Renal pelvis (tissue), 4 donors: ENCODE data around the gene CRIP1. TPM values are rescaled to one million over a fixed set of nuclear protein-coding genes. Genes with fewer than 3 reads are reported as not detected.

ENCODE experiments used
- DNase-seq: peaks from one replicate; pipeline ENCODE4 v3.0.0-alpha.2; 2013
- polyA plus RNA-seq, 3 donors: library from polyadenylated mRNA; unstranded; fragments of 120-200 nt; gene quantifications; one replicate each; pipeline ENCODE4 v1.2.1, GENCODE V29; 2013; ENCODE audit not compliant: insufficient read length in 3 of 3

The CRIP1 gene
- polyA plus RNA-seq, 3 donors, result 28.8 to 36.6 (median 34.6) TPM

DNA sequence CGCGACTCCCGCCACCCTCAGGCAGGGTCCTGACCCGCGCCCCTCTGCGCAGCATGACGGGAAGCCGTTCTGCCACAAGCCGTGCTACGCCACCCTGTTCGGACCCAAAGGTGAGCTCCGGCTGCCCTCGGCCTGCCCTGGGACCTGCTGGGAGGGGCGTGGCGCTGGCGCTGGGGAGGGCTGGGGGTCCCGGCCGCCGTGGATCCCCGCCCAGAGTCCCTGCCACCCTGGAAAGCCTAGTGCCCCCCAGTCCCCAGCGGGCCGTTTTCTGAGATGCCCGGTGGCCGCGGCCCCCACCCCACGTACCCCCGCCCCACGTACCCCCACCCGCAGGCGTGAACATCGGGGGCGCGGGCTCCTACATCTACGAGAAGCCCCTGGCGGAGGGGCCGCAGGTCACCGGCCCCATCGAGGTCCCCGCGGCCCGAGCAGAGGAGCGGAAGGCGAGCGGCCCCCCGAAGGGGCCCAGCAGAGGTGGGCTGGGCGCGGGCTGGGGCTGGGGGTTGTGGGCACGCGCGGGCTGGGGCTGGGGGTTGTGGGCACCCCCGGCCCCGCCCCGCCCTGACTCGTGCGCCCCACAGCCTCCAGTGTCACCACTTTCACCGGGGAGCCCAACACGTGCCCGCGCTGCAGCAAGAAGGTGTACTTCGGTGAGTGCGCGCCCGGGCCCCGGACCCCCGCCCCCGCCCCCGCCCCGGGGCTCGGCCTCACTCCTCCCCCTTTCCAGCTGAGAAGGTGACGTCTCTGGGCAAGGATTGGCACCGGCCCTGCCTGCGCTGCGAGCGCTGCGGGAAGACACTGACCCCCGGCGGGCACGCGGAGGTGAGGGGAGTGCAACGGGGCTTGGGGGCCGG lies 8.1 kb upstream of the CRIP1 start:
- no peak for DNase-seq

DNA sequence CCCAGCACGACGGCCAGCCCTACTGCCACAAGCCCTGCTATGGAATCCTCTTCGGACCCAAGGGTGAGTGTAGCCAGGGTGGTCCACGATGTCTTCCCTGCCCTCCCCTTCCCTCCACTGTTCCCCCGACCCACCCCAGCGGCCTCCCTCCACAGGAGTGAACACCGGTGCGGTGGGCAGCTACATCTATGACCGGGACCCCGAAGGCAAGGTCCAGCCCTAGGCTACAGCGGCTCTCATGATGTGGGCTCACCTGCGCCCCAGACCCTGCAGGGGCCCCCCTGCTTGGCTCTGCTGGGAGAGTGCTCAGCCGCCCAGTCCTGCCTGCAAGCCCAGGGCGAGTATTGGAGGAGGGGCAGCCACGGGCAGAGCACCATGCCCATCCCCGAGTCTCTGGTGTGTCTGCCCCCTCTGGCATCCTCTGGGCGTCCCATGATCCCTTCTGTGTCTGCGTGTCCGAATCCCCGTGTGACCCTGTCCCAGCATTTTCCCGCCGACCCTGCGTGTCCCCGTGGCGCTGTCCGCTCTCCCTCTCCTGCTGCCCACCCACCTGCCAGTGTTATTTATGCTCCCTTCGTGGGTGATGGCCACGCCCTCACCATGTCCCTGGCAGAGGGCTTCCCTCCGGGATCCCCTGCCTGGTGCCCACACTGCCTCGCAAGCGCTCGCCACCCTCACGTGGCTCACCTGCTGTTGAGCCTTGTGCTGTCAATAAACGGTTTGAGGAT lies 7.1 kb upstream of the CRIP1 start:
- DNase-seq, result no peak

DNA sequence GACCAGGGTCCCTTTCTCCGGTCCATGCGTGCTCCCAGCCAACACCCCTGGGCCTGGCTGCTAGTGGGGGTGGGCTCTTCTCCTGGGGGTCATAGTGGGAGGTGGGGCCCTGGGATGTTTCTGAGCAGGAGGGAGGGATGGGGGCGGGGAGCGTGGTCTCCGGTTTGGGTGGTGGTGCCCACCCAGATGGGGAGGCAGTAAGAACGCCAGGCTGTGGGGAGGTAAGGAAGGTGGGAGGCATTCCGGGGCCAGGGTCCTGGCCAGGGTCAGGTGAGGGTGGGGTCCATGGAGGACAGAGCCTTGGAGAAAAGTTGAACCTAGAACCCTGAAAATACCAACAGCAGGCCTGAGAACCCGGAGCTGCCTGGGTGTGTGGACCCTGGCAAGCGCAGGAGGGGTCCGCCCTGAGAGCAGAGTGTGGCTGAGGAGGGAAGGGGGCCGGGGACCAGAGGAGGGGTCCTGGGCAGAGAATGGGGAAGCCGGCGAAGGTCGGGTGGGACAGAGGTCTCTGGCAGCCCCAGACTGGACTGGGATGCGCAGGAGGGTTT lies 6.4 kb upstream of the CRIP1 start:
- DNase-seq, result no peak

DNA sequence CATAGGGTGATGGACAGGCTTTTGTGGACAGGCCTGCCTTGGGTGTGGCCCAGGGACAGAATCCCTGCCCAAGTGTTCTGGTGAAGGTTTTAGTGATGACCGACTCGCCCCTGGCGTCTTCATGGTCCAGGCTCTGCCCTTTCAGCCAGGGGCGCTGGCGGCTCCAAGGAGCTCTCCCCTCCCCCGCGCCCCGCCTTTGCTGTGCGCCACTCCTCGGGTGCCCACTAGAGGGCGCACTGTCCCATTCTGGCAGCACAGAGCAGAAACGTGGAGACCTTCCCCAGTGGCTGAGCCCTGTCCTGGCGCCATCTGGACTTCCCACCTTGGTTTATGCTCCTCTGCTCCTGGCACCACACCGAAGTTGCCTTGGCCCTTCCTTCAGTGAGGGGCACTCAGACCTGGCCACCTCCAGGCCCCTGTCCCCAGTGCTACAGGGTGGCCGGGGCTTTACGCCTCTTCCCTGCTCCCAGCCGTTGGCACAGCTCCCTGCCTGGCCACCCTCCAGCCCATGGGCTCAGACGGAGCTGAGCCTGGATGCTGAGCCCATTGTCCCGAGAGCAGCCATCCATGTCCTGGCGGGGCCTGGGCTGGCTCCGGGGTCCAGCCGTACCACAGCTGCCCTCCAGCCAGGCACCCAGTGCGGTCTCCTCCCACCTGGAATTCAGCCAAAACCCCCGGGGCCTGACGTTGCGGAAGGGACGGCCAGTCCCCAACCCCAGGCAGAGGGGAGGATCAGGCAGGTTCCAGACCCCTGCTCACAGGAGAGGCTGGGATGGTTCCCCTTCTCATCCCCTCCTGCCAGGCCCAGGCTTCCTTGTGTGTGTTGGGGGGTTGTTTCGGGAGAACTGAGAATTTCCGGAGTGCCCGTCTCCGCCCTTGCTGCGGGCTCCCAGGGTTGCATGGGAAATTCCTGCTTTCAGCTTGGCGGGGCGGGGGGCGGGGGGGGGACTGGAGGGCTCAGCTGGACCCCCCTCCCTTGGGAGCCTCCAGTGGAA lies 5.6 kb upstream of the CRIP1 start:
- peak; percentile 92 for DNase-seq

DNA sequence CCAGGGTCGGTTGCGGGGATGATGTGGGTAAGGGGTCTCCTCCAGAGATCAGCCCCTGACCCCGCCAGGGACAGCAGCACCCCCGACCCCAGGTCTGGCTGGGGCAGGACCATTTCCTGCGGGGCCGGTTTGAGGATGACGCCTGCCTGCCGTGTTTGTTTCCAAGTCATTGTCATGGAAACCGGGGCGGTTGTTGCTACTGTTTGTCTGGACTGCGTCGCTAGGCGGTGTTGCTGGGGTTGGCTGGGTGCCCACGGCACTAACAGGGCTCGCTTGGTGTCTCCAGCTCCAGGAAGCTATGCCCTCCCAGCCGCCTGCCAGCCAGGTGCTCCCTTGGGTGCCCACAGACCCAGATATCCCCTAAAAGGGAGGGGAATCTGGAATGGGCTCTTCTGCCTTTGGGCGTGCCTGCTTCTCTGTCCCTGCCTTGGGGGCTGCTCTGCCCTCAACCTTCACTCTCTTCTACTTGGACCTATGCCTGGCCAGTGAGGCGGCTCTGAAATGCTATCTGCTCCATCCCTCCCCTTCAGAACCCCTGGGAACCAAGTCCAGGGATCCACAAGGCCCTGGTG lies 4.7 kb upstream of the CRIP1 start:
- DNase-seq, result peak; percentile 97

DNA sequence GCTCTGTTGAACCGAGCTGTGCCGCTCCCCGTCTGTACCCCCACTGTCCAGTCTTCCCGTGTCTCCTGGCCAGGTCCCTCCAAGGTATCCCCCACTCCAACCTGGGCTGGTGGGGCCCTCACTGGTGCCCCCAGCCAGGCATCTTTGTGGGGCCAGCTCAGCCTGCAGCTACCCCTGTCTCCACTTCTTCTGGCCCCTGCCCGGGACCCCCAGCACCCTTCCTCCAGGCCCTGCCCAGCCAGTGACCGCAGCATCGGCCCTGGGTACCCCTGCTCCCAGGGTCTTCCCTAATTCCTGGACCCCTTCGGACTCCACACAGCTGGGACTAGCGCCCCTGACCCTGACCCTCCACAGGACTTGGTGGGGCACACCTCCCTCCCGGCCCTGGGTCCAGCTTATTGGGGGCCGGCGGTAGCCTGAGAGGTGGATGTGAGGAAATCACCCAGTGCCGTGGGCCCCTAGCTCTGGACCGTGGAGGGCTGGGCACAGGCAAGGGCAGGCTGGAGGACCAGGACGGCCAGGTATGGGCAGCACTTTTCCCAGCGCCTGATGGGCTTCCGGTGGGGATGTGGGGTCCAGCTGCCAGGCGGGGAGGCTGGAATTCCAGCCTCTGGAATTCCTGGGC lies 4.1 kb upstream of the CRIP1 start:
- DNase-seq, result no peak

DNA sequence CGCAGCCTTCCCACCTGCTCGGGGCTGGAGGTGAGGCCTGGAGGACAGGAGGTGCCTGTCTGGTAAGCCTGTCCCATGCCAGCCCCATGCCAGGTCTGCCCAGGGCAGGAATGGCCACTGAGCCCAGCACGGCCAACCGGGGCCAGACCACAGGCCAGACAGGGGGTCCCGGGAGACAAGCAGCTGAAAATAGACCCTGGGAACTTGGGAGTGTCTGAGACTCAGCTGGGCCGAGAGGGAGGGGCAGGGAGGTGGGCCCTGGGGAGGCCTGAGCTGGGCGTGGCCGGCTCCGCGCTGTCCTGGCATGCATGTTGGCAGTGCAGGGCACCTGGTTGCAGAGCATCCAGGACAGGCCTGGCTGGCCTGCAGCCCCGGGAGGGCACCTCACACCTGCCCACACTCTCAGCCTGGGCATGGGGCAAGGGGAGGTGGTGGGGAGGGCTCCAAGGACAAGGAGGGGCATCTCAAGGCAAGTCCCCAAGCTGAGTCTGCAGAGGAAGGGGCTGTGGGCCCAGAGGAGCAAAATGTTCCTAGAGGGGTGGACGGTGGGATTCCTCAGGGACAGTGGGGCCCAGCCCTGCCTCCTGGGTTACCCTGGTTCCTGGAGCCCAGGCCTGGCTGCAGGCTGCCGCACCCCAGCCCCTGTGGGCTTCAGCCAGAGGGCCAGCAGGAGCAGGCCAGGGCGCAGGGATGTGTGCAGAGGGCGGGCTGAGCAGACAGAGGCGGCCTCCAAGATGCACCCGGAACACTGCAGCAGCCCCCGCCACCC lies 3.2 kb upstream of the CRIP1 start:
- no peak for DNase-seq

DNA sequence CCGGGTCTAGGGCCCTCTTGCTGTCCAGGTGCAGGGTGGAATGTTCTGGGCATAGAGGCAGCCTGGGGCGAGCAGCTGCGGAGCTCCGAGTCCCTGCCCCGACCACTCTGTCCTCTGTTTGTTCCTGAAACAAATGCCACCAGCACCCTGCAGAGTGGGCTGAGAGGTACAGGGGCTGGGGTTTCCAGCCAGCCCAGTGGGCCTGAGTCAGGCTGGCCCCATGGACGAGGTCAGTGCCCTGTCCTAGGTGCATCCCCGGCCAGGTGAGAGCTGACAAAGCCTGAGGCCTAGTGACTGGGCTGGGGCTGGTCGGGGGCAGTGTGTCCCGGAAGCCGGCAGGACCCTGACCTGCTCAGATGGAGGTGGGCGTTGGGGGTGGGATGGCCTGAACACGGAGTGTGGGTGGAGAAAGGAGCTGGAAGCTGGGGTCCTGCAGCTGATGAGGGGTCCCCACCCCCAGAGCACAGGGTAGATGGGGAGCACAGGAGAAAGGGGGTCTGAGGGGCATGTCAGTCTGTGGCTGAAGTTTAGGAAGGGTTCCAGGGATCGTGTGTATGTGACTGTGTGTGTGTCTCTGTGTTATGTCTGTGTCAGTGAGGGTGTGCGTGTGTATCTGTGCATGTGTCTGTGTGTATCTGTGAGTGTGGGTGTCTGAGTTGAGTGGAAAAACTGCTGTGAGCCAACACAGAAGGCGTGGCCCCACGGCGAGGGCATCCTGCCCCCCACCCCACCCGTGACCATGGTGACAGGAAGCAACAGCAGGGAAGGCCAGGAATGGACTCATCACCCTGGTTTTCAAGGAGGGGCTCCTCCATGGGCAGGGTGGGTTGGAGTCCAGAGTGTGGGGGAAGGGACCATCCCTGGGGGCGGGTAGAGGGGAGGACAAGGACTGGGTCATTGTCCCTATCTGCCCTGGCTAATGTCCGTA lies 2.4 kb upstream of the CRIP1 start:
- no peak for DNase-seq

DNA sequence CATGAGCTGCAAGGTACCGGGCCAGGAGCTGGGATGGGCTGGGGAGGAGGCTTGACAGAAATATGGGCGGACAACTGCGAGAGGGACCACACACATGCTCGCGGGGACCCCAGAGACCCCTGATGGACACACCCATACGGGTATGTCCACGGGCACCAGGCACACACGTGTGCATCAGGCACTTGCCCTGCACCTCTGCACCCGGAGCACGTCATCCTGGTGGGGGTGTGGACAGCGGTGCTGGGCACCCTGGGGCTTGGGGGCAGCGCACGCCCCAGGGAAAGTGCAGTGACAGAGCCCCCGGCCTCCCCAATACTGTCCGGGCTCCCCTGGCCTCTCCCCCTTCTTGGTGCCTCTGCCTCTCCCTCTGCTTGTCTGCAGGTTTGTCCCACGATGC lies 1.7 kb upstream of the CRIP1 start:
- DNase-seq, result no peak

DNA sequence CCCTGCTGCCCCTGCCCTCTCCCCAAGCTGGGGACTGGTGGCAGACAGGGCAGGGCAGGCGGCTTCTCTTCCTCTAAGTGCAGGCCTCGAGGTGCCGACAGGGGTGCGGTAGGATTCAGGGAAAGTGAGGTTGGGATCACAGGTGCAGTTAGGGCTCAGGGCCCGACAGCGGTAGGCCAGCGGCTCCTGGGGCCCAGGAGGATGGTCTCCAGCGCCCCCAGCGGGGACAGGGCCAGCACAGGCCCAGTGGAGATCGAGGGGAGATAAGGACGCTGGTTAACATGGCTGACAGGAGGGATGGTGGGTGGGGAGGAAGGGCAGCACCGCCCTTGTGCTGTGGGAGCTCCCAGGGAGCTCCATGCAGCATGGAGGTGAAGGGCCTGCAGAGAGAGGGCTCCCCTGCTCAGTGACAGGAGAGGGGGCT lies 935 bp upstream of the CRIP1 start:
- no peak for DNase-seq

DNA sequence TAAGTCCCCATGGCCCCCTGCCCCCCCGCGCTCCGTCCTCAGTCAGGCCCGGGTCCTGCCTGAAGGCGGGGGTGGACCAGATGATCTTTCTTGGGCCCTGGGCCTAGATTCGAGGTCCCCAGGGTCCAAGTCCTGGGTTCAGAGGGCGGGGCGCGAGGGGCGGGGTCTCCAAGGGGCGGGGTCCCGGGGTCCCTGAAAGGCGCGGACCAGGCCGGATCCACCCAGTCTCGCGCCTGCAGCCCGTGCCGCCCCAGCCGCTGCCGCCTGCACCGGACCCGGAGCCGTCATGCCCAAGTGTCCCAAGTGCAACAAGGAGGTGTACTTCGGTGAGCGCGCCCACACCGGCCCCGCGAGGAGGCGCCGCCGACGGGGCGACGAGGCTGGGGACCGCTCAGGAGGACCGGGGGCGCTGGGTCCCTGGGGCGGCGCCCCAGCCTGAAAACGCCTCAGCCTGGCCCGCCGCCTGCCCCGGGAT lies 325 bp downstream of the CRIP1 start:
- DNase-seq, result no peak

DNA sequence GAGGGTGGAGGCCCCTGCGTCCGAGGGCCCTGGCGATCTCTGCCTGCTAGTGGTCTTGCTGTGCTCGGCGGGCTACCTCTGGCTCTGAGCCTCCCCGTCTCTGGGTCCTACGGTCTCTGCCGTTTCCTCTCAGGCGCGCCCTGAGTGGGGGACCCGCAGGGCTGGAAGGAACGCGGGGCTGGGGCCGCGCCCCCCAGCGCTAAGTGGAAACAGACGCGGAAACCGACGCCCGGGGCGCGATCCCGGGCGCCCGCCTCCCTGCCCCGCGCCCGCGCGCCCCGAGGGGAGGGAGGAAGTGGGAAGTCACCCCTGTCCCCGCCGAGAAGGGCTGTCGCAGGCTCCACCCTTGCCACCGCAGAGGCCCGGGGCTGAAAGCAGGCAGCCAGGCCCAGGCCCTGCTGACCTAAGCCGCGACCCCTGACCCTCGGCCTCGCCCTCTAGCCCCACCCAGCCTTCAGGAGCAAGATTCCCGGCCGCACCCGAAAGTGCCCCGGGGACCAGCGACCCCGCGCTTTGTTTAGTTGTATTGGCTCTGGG lies 831 bp downstream of the CRIP1 start:
- DNase-seq, result no peak

DNA sequence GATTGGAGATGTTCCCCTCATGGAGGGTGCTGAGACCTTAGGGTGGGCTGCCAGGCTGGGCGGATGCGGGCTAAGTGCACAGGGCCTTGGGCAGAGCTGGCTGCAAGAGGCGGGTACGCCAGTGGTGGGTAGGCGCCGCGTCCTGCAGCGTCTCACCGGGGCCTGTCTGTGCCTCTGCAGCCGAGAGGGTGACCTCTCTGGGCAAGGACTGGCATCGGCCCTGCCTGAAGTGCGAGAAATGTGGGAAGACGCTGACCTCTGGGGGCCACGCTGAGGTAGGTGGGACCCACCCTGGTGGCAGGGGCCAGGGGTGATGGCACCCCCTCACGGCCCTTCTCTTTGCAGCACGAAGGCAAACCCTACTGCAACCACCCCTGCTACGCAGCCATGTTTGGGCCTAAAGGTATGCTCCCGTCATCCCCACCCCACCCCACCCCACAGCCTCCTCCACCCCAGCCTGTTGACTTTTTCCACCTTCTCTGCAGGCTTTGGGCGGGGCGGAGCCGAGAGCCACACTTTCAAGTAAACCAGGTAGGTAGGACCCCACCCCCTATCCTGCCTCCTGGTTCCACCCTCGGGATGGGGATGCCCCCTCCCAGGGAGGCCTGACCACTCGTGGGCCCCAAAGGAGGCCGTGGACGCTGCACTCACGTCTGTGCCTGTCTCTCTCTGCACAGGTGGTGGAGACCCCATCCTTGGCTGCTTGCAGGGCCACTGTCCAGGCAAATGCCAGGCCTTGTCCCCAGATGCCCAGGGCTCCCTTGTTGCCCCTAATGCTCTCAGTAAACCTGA lies 1.5 kb downstream of the CRIP1 start:
- no peak for DNase-seq

DNA sequence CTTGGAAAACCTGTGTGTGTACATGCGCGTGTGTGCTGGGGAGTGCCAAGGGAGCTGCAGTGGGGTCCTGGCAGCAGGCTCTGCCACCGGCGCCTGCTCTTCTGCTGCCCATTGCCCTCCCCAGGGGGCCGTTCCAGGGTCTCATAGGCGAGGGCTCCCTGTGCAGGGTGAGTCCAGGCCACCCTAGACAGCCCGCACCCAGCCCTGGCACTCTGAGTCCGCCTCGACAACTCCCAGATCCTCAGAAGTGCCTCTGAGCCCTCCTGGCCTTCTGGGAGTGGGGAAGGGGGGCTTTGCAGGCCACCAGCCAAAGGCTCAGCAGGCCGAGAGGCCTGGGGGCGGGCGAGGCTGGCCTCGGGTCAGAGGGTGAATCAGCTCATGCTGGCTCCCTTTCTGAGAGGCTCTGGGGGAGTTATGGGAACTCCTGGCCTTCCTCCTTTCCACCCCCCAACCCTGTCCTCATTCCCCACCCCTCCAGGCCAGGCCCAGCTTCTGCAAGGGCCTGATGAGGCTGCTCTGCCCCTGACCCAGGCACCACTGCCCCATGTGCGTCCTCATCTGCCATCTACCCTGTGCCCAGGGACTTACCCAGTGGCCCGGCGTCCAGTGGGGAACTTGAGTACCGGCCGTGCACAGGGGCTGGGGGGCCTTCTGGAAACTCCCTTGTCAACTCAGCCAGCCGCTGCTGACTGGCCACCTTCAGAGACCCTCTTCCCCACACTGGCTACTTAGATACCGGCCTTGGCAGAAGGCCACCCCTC lies 2.3 kb downstream of the CRIP1 start:
- no peak for DNase-seq

DNA sequence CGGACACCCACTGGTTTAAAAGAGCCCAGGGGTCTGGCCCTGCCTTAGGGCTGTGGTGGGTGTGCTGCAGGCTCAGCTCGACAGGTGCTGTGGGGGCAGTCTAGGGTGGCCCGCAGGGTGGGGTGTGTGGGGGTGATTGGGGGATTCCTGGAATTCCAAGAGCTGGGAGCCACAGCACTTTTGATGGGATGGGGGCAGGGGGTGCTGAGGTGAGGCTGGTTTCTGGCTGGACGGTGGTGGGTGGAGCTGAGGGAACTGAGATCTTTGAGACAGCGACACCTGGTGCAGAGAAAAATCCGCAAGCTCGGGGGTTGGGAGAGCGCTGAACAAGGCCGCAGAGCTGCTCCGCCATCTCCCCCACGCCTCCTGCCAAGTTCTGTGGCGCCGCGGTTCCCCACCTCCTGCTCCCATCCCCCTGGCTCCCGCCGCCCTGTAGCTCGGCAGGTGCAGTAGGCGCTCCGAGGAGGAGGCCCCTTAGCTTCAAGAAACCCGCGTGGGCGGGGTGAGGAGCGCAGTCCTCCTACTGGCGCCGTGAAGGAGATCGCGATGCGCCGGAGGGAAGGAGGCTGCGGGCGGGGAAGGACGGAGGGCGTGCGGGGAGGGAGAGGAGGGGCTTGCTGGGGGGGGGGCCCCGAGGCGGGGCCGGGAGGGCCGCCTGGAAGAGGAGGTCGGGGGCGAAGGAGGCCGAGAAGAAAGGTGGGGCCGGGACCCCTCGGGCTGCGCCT lies 3.0 kb downstream of the CRIP1 start:
- peak; percentile 92 for DNase-seq

DNA sequence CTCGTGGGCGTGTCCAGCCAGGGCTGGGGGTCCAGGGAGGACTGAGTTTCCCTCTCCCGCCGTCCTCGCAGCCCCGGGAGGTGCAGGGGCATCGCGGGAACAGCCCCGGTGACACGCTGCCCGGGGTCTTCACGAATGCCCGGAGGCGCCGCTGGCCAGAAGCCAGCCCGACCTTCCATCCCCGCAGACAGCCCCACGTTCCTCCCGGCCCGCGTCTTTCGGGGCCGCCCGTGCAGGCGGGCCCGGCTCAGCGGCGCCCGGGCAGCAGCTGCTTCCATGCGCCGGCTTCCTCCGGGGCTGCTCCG lies 3.5 kb downstream of the CRIP1 start:
- no peak for DNase-seq
